H1 (cell line): Measurements from ENCODE around the gene SCO1. TPM values are rescaled to one million over a fixed set of nuclear protein-coding genes. Genes with fewer than 3 reads are reported as not detected.

Source experiments
- CTCF ChIA-PET: fragments of 300-600 bp; sonication (Branson Sonifier 250); formaldehyde crosslinking; loops from one replicate; lab custom pipeline; 2021; ENCODE audit not compliant: partially characterized antibody; lab: Charles Lee
- POLR2A ChIA-PET: fragments of 300-600 bp; sonication (Branson Sonifier 250); formaldehyde crosslinking; loops from one replicate; lab custom pipeline; 2021; ENCODE audit warnings: inconsistent platforms; ENCODE audit not compliant: partially characterized antibody; lab: Charles Lee
- DNase-seq, 2 experiments: peaks; one replicate each; pipeline versions ENCODE4 v3.0.0 to v3.0.0-alpha.2; 2010 to 2022; ENCODE audit warnings: low spot score in 2 of 2, low read depth in 1 of 2, mixed read lengths in 1 of 2
- FAIRE-seq: peaks from 2 replicates; lab custom pipeline; 2011; peaks lifted over from hg19 to GRCh38; lab: Jason Lieb, UNC
- H2AFZ ChIP-seq: 2 replicates; pipeline ENCODE4 v1.8.1; 2012; ENCODE audit warnings: low read length, inconsistent platforms
- H2AK5ac ChIP-seq: 2 replicates; pipeline ENCODE4 v1.6.1; 2013; ENCODE audit warnings: low read depth, low read length
- H2BK120ac ChIP-seq: replicated peaks from 2 replicates; pipeline ENCODE3; 2013; ENCODE audit warnings: low read depth, low read length, inconsistent platforms
- H2BK12ac ChIP-seq: 2 replicates; pipeline ENCODE4 v1.6.1; 2013; ENCODE audit warnings: low read depth, low read length
- H2BK15ac ChIP-seq: 2 replicates; pipeline ENCODE4 v1.6.1; 2013; ENCODE audit warnings: low read length
- H2BK20ac ChIP-seq: 2 replicates; pipeline ENCODE4 v1.6.1; 2013; ENCODE audit warnings: low read length
- H2BK5ac ChIP-seq: 2 replicates; pipeline ENCODE4 v1.6.1; 2013; ENCODE audit warnings: low read depth, low read length
- H3K14ac ChIP-seq: 2 replicates; pipeline ENCODE4 v1.6.1; 2013; ENCODE audit warnings: inconsistent platforms; ENCODE audit not compliant: insufficient read length
- H3K18ac ChIP-seq: 2 replicates; pipeline ENCODE4 v1.6.1; 2013; ENCODE audit warnings: low read length; ENCODE audit errors: extremely low read depth
- H3K23ac ChIP-seq: 2 replicates; pipeline ENCODE4 v1.6.1; 2013; ENCODE audit warnings: inconsistent platforms; ENCODE audit not compliant: insufficient read length
- H3K23me2 ChIP-seq: 2 replicates; pipeline ENCODE4 v1.6.1; 2013; ENCODE audit warnings: low read depth, low read length
- H3K27ac ChIP-seq: 2 replicates; pipeline ENCODE4 v1.6.1; 2011; ENCODE audit warnings: low read depth, low read length, inconsistent platforms
- H3K27me3 ChIP-seq, 4 experiments: replicated peaks in 1 of 4; 1 replicate in 1 of 4; 2 replicates in 3 of 4; pipeline versions ENCODE4 v1.6.1 to v1.8.1; 2011 to 2013; ENCODE audit warnings: low read length in 3 of 4, mild to moderate bottlenecking in 3 of 4, inconsistent platforms in 2 of 4, mixed read lengths in 2 of 4, moderate library complexity in 1 of 4; ENCODE audit not compliant: control insufficient read depth in 3 of 4, insufficient read depth in 3 of 4; ENCODE audit errors: extremely low read depth in 1 of 4
- H3K36me3 ChIP-seq, 4 experiments: 2 replicates each; pipeline versions ENCODE4 v1.6.1 to v1.8.1; 2011 to 2013; ENCODE audit warnings: mild to moderate bottlenecking in 4 of 4, low read length in 3 of 4, moderate library complexity in 2 of 4, control low read depth in 1 of 4, inconsistent platforms in 1 of 4; ENCODE audit not compliant: insufficient read depth in 4 of 4, control insufficient read depth in 2 of 4
- H3K4ac ChIP-seq: replicated peaks from 2 replicates; pipeline ENCODE3; 2013; ENCODE audit warnings: low read length, low read depth, mixed read lengths, inconsistent platforms; ENCODE audit not compliant: insufficient read length
- H3K4me1 ChIP-seq, 4 experiments: replicated peaks in 1 of 4; 1 replicate in 1 of 4; 2 replicates in 3 of 4; pipeline versions ENCODE4 v1.6.1 to v1.8.1; 2011 to 2013; ENCODE audit warnings: low read length in 3 of 4, inconsistent platforms in 2 of 4, mixed read lengths in 1 of 4; ENCODE audit not compliant: insufficient read depth in 4 of 4, control insufficient read depth in 3 of 4
- H3K4me2 ChIP-seq, 2 experiments: 2 replicates each; pipeline versions ENCODE4 v1.6.1 to v1.8.1; 2011 to 2013; ENCODE audit warnings: low read depth in 2 of 2, low read length in 2 of 2, control low read depth in 1 of 2, inconsistent platforms in 1 of 2, mild to moderate bottlenecking in 1 of 2; ENCODE audit not compliant: insufficient read depth in 1 of 2
- H3K4me3 ChIP-seq, 4 experiments: fragments of 200-600, 300-600 bp in 1 of 4; sonication (generic), shearing (Covaris generic), sonication (Bioruptor Twin) in 1 of 4; 2 replicates each; pipeline versions ENCODE4 v1.5.1 to v1.8.1; 2011 to 2016; ENCODE audit warnings: low read length in 4 of 4, low read depth in 3 of 4, control low read depth in 2 of 4, inconsistent platforms in 2 of 4, mild to moderate bottlenecking in 2 of 4, mixed read lengths in 1 of 4, moderate library complexity in 1 of 4; ENCODE audit not compliant: insufficient read depth in 2 of 4; ENCODE audit errors: extremely low read depth in 1 of 4
- H3K56ac ChIP-seq: replicated peaks from 2 replicates; pipeline ENCODE3; 2013; ENCODE audit warnings: low read depth, mild to moderate bottlenecking, mixed read lengths, low read length, inconsistent platforms; ENCODE audit not compliant: insufficient read length
- H3K79me1 ChIP-seq: 2 replicates; pipeline ENCODE4 v1.6.1; 2013; ENCODE audit warnings: low read depth, low read length, control low read depth
- H3K79me2 ChIP-seq, 2 experiments: 2 replicates each; pipeline versions ENCODE4 v1.6.1 to v1.8.1; 2012 to 2013; ENCODE audit warnings: low read length in 2 of 2, mild to moderate bottlenecking in 2 of 2, inconsistent platforms in 1 of 2; ENCODE audit not compliant: insufficient read depth in 2 of 2, control insufficient read depth in 1 of 2
- H3K9ac ChIP-seq, 4 experiments: replicated peaks in 1 of 4; 1 replicate in 1 of 4; 2 replicates in 3 of 4; pipeline versions ENCODE4 v1.6.1 to v1.8.1; 2011 to 2013; ENCODE audit warnings: low read depth in 3 of 4, low read length in 3 of 4, control low read depth in 2 of 4, mild to moderate bottlenecking in 2 of 4, moderate library complexity in 2 of 4, inconsistent platforms in 1 of 4; ENCODE audit errors: extremely low read depth in 1 of 4
- H3K9me3 ChIP-seq, 2 experiments: 2 replicates each; pipeline versions ENCODE4 v1.6.1 to v1.8.1; 2012 to 2013; ENCODE audit warnings: mild to moderate bottlenecking in 2 of 2, moderate library complexity in 2 of 2, control low read depth in 1 of 2, inconsistent platforms in 1 of 2, low read depth in 1 of 2, low read length in 1 of 2, mixed read lengths in 1 of 2; ENCODE audit not compliant: insufficient read depth in 2 of 2
- H4K20me1 ChIP-seq, 2 experiments: replicated peaks in 1 of 2; 2 replicates each; pipeline versions ENCODE3 to v1.8.1; 2011 to 2013; ENCODE audit warnings: inconsistent platforms in 2 of 2, low read length in 2 of 2, mild to moderate bottlenecking in 1 of 2; ENCODE audit not compliant: insufficient read depth in 2 of 2, control insufficient read depth in 1 of 2
- H4K5ac ChIP-seq: 2 replicates; pipeline ENCODE4 v1.6.1; 2013; ENCODE audit warnings: low read length, low read depth, mixed read lengths, inconsistent platforms; ENCODE audit not compliant: insufficient read length
- H4K8ac ChIP-seq: 2 replicates; pipeline ENCODE4 v1.8.0; 2013; ENCODE audit warnings: mild to moderate bottlenecking, moderate library complexity, low read length, inconsistent platforms; ENCODE audit not compliant: insufficient read depth; ENCODE audit errors: extremely low read depth
- H4K91ac ChIP-seq: replicated peaks from 2 replicates; pipeline ENCODE3; 2013; ENCODE audit warnings: low read length, mixed read lengths, inconsistent platforms; ENCODE audit not compliant: insufficient read length
- ATF3 ChIP-seq: IDR thresholded peaks from 2 replicates; pipeline ENCODE4 v1.6.1; 2011; ENCODE audit warnings: low read depth, mild to moderate bottlenecking, low read length; ENCODE audit not compliant: insufficient read depth
- CBX5 ChIP-seq: fragments of 300-800, 300-1000 bp; sonication (generic); IDR thresholded peaks from 2 replicates; pipeline ENCODE4 v1.7.1; 2016; ENCODE audit warnings: antibody characterized with exemption, low read length, low read depth
- HDAC2 ChIP-seq, 2 experiments: fragments of 300-600 bp in 1 of 2; sonication (generic) in 1 of 2; IDR thresholded peaks; 2 replicates each; pipeline ENCODE4 v1.6.1; 2011 to 2012; ENCODE audit warnings: low read depth in 2 of 2, low read length in 2 of 2, mild to moderate bottlenecking in 2 of 2, moderate library complexity in 2 of 2, borderline replicate concordance in 1 of 2, inconsistent platforms in 1 of 2
- RNF2 ChIP-seq: fragments of 200-900, 300-1000 bp; sonication (generic); IDR thresholded peaks from 2 replicates; pipeline ENCODE4 v1.7.1; 2016; ENCODE audit warnings: borderline replicate concordance, low read depth, mild to moderate bottlenecking, antibody characterized with exemption, low read length; ENCODE audit not compliant: poor library complexity, severe bottlenecking; ENCODE audit errors: missing control alignments
- SP4 ChIP-seq: IDR thresholded peaks from 2 replicates; pipeline ENCODE4 v1.6.1; 2012; ENCODE audit warnings: low read length, inconsistent platforms
- WGBS, 2 experiments: shearing (Covaris generic) in 1 of 2; methylation state at CpG; one replicate each; pipeline versions ENCODE4 v1.1.6 to v1.1.7; 2013 to 2015; ENCODE audit warnings: low lambda C conversion rate in 2 of 2, mixed read lengths in 2 of 2, inconsistent platforms in 1 of 2, low coverage in 1 of 2, missing lambda C conversion rate in 1 of 2; ENCODE audit not compliant: insufficient replicate concordance in 2 of 2, insufficient coverage in 1 of 2, insufficient read length in 1 of 2; ENCODE audit errors: extremely low coverage in 1 of 2, missing lambda C conversion rate in 1 of 2; 5-methylcytosine and 5-hydroxymethylcytosine counted together
- polyA plus RNA-seq, 7 experiments: library from polyadenylated mRNA; depleted of rRNA in 3 of 7; stranded (reverse) in 5 of 7; unstranded in 2 of 7; fragments of >200 nt in 5 of 7; fragments of 200-250 nt in 2 of 7; gene quantifications; 1 replicate in 5 of 7; 2 replicates in 1 of 7; 4 replicates in 1 of 7; pipeline versions ENCODE4 v1.2.1 to v1.2.3, GENCODE V29; 2011 to 2013; ENCODE audit warnings: missing spikeins in 2 of 7, mixed read lengths in 2 of 7
- total RNA-seq: library from RNA; stranded (reverse); fragmentation: NEBNext Ultra II Directional; extraction: Animal tissue kit (Norgen Biotek cat#: 25700); gene quantifications from 2 replicates; pipeline ENCODE4 v1.2.1, GENCODE V29; 2021

SCO1 gene
- total and polyA plus RNA-seq, 2 of the 8 experiments (the other 6 are each of a cell fraction or from before 2014, with no cell fraction given): 18.7 to 61.8 TPM

GRCh38 chr17:10742431-10742830 is 45.1 kb upstream of the SCO1 start:
- H4K91ac ChIP-seq: no peak overlapping the region
- no peak overlapping the region for H3K14ac ChIP-seq
- no peak for DNase-seq
- H2BK20ac ChIP-seq: no peak overlapping the region
- H3K9ac ChIP-seq: no peak overlapping the region
- H3K4ac ChIP-seq: no peak overlapping the region
- H3K27ac ChIP-seq: no peak overlapping the region
- 90% methylated on average over 6 of the region's 6 CpGs; no CpG with 5 or more reads in 1 of the 2 experiments for WGBS, 2 experiments
- no peak overlapping the region for H3K4me3 ChIP-seq
- H3K23ac ChIP-seq: no peak overlapping the region
- H2BK15ac ChIP-seq: no peak overlapping the region
- no peak overlapping the region for H3K18ac ChIP-seq
- no peaks in the 10 kb centered on the region for H4K20me1 ChIP-seq
- TF ChIP-seq ATF3: no peak
- TF ChIP-seq HDAC2 (IDR thresholded peaks at IDR 0.05; ENCODE audit: borderline replicate concordance in 1 of 2, low read depth in 2 of 2, low read length in 2 of 2): no peak
- no peak for TF ChIP-seq CBX5
- no peak for TF ChIP-seq SP4
- TF ChIP-seq RNF2: no peak
- H2BK5ac ChIP-seq: no peak overlapping the region
- no peak overlapping the region for H2AK5ac ChIP-seq
- H3K9me3 ChIP-seq: no peaks in the 10 kb centered on the region
- ChIA-PET CTCF (interaction anchor here (0.8 to 2.6 kb wide), 5 partner anchors 10 to 113 kb away, joined by 3 to 24 read pairs (median 4); no protein-coding TSS in a partner anchor), POLR2A (interaction anchor here (1.7 kb wide), 1 partner anchor 13 kb away, joined by 6 read pairs; no protein-coding TSS in a partner anchor)
- no peak overlapping the region for H2BK120ac ChIP-seq
- no peaks in the 10 kb centered on the region for H3K27me3 ChIP-seq
- H3K23me2 ChIP-seq: no peaks in the 10 kb centered on the region; the same call in 1 of the 2 replicates
- no peaks in the 10 kb centered on the region for H3K36me3 ChIP-seq
- H3K79me2 ChIP-seq: no peaks in the 10 kb centered on the region
- peak overlapping the region; percentile 32; the same call in 1 of the 2 replicates for H4K8ac ChIP-seq
- H3K56ac ChIP-seq: no peak overlapping the region
- no peak overlapping the region for H2AFZ ChIP-seq
- H3K4me2 ChIP-seq: no peak overlapping the region
- no peak overlapping the region for H4K5ac ChIP-seq
- no peaks in the 10 kb centered on the region for H3K4me1 ChIP-seq
- no peaks in the 10 kb centered on the region for H3K79me1 ChIP-seq
- FAIRE-seq: no peak
- no peak overlapping the region for H2BK12ac ChIP-seq
